Common myeloid progenitor, CD34-positive (primary cell): ENCODE measurements around the gene IL31.

ENCODE experiments used
- CTCF ChIA-PET: fragments of 350-600 bp; sonication (Branson Sonifier 250); formaldehyde crosslinking; loops from one replicate; lab custom pipeline; 2021; ENCODE audit warnings: antibody characterized with exemption; lab: Charles Lee
- POLR2A ChIA-PET: fragments of 350-600 bp; sonication (Branson Sonifier 250); formaldehyde crosslinking; loops from one replicate; lab custom pipeline; 2021; ENCODE audit warnings: antibody characterized with exemption; lab: Charles Lee
- DNase-seq, 3 donors: peaks; one replicate each; pipeline versions ENCODE4 v3.0.0 to v3.0.0-alpha.2; 2013
- H3K27ac ChIP-seq, 2 experiments: 1 replicate in 1 of 2; 2 replicates in 1 of 2; pipeline ENCODE4 v1.7.0; 2013; ENCODE audit warnings: inconsistent platforms in 2 of 2, low read length in 2 of 2, mild to moderate bottlenecking in 2 of 2, low read depth in 1 of 2, moderate library complexity in 1 of 2; ENCODE audit not compliant: severe bottlenecking in 2 of 2, insufficient read depth in 1 of 2, poor library complexity in 1 of 2
- H3K27me3 ChIP-seq, 5 experiments: replicated peaks in 2 of 5; 1 replicate in 3 of 5; 2 replicates in 2 of 5; pipeline versions ENCODE4 v1.6.1 to v1.7.0; 2013; ENCODE audit warnings: low read length in 4 of 5, mild to moderate bottlenecking in 2 of 5, moderate library complexity in 2 of 5, inconsistent platforms in 1 of 5; ENCODE audit not compliant: insufficient read depth in 5 of 5, control insufficient read depth in 4 of 5
- H3K36me3 ChIP-seq, 4 experiments: 1 replicate in 2 of 4; 2 replicates in 2 of 4; pipeline versions ENCODE4 v1.6.1 to v1.7.0; 2013; ENCODE audit warnings: low read length in 3 of 4, control low read depth in 1 of 4, mild to moderate bottlenecking in 1 of 4; ENCODE audit not compliant: control insufficient read depth in 4 of 4, insufficient read depth in 4 of 4
- H3K4me1 ChIP-seq, 4 experiments: 1 replicate in 3 of 4; 2 replicates in 1 of 4; pipeline versions ENCODE4 v1.6.1 to v1.7.1; 2013; ENCODE audit warnings: low read length in 3 of 4, mild to moderate bottlenecking in 3 of 4, control low read depth in 1 of 4, inconsistent platforms in 1 of 4, moderate library complexity in 1 of 4; ENCODE audit not compliant: control insufficient read depth in 4 of 4, insufficient read depth in 4 of 4; ENCODE audit errors: control extremely low read depth in 1 of 4
- H3K4me3 ChIP-seq, 7 experiments: 1 replicate in 4 of 7; 2 replicates in 3 of 7; pipeline versions ENCODE4 v1.5.1 to v1.7.0; 2013; ENCODE audit warnings: mild to moderate bottlenecking in 7 of 7, low read length in 6 of 7, moderate library complexity in 6 of 7, inconsistent platforms in 2 of 7, low read depth in 2 of 7, control low read depth in 1 of 7; ENCODE audit not compliant: insufficient read depth in 4 of 7, control insufficient read depth in 1 of 7; ENCODE audit errors: extremely low read depth in 1 of 7
- H3K9me3 ChIP-seq, 5 experiments: 1 replicate in 4 of 5; 2 replicates in 1 of 5; pipeline versions ENCODE4 v1.6.1 to v1.7.1; 2013; ENCODE audit warnings: low read length in 4 of 5, mild to moderate bottlenecking in 2 of 5, inconsistent platforms in 1 of 5, low read depth in 1 of 5, moderate library complexity in 1 of 5; ENCODE audit not compliant: control insufficient read depth in 4 of 5, insufficient read depth in 2 of 5; ENCODE audit errors: control extremely low read depth in 1 of 5
- WGBS: methylation state at CpG from one replicate; pipeline ENCODE4 v1.1.5; 2013; ENCODE audit not compliant: insufficient coverage; 5-methylcytosine and 5-hydroxymethylcytosine counted together

IL31 gene

DNA sequence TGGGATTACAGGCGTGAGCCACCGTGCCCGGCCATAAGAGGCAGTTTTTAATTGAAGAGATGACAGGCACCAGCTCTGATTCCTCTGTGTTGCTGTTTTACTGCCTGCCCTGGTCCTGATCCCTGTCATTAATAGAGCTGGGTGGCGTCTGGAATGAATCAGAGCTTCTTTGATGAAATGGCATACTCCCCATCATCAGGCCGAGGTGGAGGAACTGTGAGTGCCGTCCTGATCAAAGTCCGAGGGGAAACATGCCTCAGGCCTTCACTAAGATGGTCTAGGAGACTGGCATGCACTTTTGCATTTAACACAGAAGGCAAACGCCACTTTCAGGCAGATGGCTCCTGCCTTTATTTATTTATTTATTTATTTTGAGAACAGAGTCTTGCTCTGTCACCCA is 34.1 kb downstream of the IL31 start:
- H3K9me3 ChIP-seq = no peaks in the 10 kb centered on the region
- H3K36me3 ChIP-seq = peaks cover 13 to 86% (median 73%) of the 10 kb centered on the region in 4 experiments
- no peak overlapping the region for H3K27ac ChIP-seq
- H3K27me3 ChIP-seq = no peaks in the 10 kb centered on the region
- CTCF ChIA-PET = no interaction called here
- POLR2A ChIA-PET = no interaction called here
- no peak for DNase-seq
- H3K4me3 ChIP-seq = no peak overlapping the region
- no peaks in the 10 kb centered on the region for H3K4me1 ChIP-seq
- 90% methylated on average over 7 of the region's 8 CpGs for WGBS

DNA sequence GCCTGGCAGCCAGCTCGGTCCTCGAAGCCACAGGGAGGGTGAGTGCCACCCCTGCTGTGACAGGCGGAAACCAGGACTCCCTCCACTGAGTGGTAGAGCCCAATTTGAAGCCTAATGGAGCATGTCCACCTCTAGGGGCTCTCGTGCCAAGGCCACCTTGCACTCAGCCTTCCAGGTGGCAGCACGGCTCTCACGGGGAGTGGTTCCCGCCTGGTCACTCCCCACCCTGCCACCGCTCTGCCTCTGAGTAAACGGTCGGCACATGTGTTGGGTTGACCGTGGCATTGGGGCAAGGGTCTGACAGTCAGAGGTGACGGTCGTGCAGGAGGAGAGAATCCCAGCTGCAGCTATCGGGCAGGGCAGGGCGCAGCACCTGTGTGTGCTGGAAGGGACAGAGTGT is 34.8 kb downstream of the IL31 start:
- no peaks in the 10 kb centered on the region for H3K27me3 ChIP-seq
- no peak overlapping the region for H3K27ac ChIP-seq
- no peaks in the 10 kb centered on the region for H3K4me1 ChIP-seq
- no peak for DNase-seq
- no peak overlapping the region for H3K4me3 ChIP-seq
- peaks cover 13 to 86% (median 74%) of the 10 kb centered on the region in 4 experiments for H3K36me3 ChIP-seq
- WGBS = 95% methylated on average over 15 of the region's 15 CpGs
- ChIA-PET CTCF (no interaction called here), POLR2A (no interaction called here)
- H3K9me3 ChIP-seq = no peaks in the 10 kb centered on the region

DNA sequence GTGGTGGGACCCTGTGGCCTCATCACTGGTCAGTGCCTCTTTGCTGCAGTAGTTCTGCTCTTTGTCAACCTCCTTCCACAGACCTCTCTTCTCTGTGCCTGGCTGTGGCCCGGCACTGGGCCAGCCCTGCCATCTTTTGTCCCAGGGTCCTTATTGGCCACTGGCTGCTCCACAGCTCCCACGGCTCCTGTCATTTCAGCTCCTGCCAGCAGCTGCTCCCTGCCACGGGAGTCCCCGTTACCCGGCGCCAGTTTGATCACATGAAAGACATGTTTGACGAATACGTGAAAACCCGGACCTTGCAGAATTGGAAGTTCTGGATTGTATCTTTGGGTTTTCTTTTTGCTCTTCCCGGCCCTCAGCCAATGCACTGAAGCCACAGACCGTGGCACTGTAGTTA is 35.4 kb downstream of the IL31 start:
- POLR2A ChIA-PET = no interaction called here
- WGBS = 98% methylated on average over 9 of the region's 11 CpGs

DNA sequence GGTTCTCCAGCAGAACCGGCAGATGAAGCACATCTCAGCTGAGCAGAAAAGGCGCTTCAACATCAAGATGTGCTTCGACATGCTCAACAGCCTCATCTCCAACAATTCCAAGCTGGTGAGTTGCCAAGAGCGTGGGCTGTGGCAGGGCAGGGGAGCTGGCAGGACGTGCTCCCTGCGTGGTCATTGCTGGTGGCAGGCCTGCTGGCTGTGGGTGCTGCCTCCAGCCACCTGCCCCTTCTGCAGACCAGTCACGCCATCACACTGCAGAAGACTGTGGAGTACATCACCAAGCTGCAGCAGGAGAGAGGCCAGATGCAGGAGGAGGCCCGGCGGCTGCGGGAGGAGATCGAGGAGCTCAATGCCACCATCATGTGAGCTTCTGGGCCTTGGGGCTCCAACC is 35.8 kb downstream of the IL31 start:
- 96% methylated on average over 11 of the region's 11 CpGs for WGBS
- Histone ChIP-seq H3K36me3 (peaks cover 11 to 87% (median 75%) of the 10 kb centered on the region in 4 experiments), H3K27me3 (no peaks in the 10 kb centered on the region), H3K4me1 (no peaks in the 10 kb centered on the region), H3K4me3 (no peak overlapping the region), H3K9me3 (no peaks in the 10 kb centered on the region), H3K27ac (no peak overlapping the region)
- ChIA-PET POLR2A (no interaction called here), CTCF (interaction anchor here (0.6 to 1.4 kb wide), 4 partner anchors 22 to 222 kb away, joined by 3 to 4 read pairs (median 4); no protein-coding TSS in a partner anchor)
- DNase-seq = no peak

More for the DNA sequence above, 35.4 kb downstream of the IL31 start:
- no peak for DNase-seq
- H3K36me3 ChIP-seq = peaks cover 11 to 86% (median 75%) of the 10 kb centered on the region in 4 experiments
- no peaks in the 10 kb centered on the region for H3K9me3 ChIP-seq
- H3K4me3 ChIP-seq = no peak overlapping the region
- H3K27me3 ChIP-seq = no peaks in the 10 kb centered on the region
- H3K4me1 ChIP-seq = no peaks in the 10 kb centered on the region
- no peak overlapping the region for H3K27ac ChIP-seq
- CTCF ChIA-PET = interaction anchor here (0.6 to 1.4 kb wide), 3 partner anchors 22 to 89 kb away, joined by 3 to 4 read pairs (median 4); no protein-coding TSS in a partner anchor

DNA sequence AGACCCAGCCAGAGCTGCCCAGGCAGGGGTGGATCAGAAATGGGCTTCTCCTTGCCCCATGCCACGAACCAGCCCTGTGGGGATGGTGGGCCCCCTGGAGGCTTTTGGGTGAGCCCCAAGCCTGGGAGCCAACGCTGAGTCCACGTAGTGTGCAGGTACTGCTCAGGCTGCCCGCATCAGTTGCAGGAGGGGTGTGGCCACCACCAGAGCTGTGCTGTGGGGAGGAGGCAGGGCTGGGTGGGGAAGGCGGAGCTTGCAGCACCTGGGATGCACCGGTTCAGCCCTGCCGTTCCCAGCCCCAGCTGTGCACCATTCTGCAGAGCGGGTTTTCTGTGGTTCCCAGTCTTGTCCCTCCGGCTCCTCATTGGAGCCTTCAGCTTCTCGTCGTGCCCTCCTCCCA is 36.3 kb downstream of the IL31 start:
- no peak overlapping the region for H3K4me3 ChIP-seq
- no peaks in the 10 kb centered on the region for H3K9me3 ChIP-seq
- POLR2A ChIA-PET = interaction anchor here (0.5 kb wide), 1 partner anchor 287 kb away, joined by 4 read pairs; no protein-coding TSS in a partner anchor
- DNase-seq = no peak
- no peaks in the 10 kb centered on the region for H3K4me1 ChIP-seq
- WGBS = 93% methylated on average over 11 of the region's 11 CpGs
- H3K36me3 ChIP-seq = peaks cover 11 to 87% (median 75%) of the 10 kb centered on the region in 4 experiments
- H3K27me3 ChIP-seq = no peaks in the 10 kb centered on the region
- H3K27ac ChIP-seq = no peak overlapping the region
- CTCF ChIA-PET = interaction anchor here (0.6 to 1.4 kb wide), 5 partner anchors 22 to 221 kb away, joined by 3 to 4 read pairs (median 4); no protein-coding TSS in a partner anchor

DNA sequence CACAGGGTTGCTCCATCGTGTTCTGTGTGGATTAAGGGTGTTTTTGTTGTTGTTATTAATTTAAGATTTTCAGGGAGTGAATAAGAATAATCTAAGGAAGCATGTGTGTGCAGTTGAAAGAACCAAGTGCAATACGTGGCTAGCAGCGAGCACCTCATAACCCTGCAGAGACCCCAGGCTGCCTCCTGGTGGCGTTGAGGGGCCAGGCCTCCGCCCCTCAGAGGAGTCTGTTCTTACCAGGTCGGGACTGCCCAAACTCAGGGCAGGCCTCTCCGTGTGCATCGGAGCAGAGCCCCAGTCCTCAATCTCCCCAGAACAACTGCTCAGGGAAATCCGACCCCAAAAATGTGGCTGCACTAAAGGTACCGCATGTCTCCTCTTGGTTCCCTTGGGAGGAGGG is 36.8 kb downstream of the IL31 start:
- ChIA-PET CTCF (interaction anchor here (0.7 to 1.3 kb wide), 3 partner anchors 53 to 221 kb away, joined by 3 to 4 read pairs (median 4); no protein-coding TSS in a partner anchor), POLR2A (interaction anchor here (0.5 kb wide), 1 partner anchor 286 kb away, joined by 4 read pairs; no protein-coding TSS in a partner anchor)
- no peaks in the 10 kb centered on the region for H3K4me1 ChIP-seq
- peaks cover 10 to 87% (median 75%) of the 10 kb centered on the region in 4 experiments for H3K36me3 ChIP-seq
- no peaks in the 10 kb centered on the region for H3K9me3 ChIP-seq
- DNase-seq = peak in 1 of 3 donors; percentile 16
- WGBS = 100% methylated on average over 2 of the region's 10 CpGs
- H3K27me3 ChIP-seq = no peaks in the 10 kb centered on the region
- no peak overlapping the region for H3K27ac ChIP-seq
- H3K4me3 ChIP-seq = no peak overlapping the region

DNA sequence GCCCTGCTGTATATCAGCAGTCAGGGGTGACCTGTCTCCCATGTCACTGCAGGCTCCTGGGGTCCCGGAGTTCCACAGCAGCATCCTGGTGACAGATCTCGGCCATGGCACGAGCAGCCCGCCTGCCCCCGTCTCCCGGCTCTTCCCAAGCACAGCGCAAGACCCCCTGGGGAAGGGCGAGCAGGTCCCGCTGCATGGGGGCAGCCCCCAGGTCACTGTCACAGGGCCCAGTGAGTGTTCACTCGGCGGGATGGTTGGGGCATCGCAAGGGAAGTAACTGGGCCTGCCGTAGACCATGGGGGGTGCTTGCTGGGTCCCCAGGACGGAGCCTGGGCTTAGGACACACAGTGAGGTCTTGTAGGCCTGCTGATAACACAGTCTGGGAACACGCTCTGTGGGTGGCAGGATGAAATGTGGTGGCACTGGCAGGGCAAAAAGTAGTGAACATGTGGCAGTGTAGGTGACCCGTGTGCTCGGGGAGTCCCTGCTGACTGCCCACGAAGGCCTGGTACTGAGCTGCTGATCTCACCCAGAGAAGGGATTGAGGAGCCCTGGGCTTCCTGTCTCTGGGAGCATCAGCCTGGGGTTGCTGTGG is 38.5 kb downstream of the IL31 start:
- ChIA-PET CTCF (no interaction called here), POLR2A (interaction anchor here (0.6 kb wide), 1 partner anchor 146 kb away, joined by 3 read pairs; no protein-coding TSS in a partner anchor)
- H3K27me3 ChIP-seq = no peaks in the 10 kb centered on the region
- H3K4me1 ChIP-seq = no peaks in the 10 kb centered on the region
- no peak overlapping the region for H3K27ac ChIP-seq
- no peak overlapping the region for H3K4me3 ChIP-seq
- WGBS = over 99% methylated on average over 17 of the region's 18 CpGs
- H3K9me3 ChIP-seq = no peaks in the 10 kb centered on the region
- H3K36me3 ChIP-seq = peaks cover 10 to 84% (median 71%) of the 10 kb centered on the region in 4 experiments
- no peak for DNase-seq
